Measurements from ENCODE around the gene POTEH.
"Not testable (repeated sequence)": the region's sequence is repeated elsewhere in the genome, so short reads cannot be mapped to it uniquely, and the experiment has no call there.

GRCh38 chr22:15688090-15688489 lies 1.7 kb upstream of the POTEH start:
- TF ChIP-seq CTCF (IDR thresholded peaks at IDR 0.05; ENCODE audit: poor library complexity, severe bottlenecking); EP300 (conservative IDR thresholded peaks at IDR 0.05; ENCODE audit: poor library complexity, severe bottlenecking): not testable (repeated sequence)
- TF ChIP-seq, protein P1, sequence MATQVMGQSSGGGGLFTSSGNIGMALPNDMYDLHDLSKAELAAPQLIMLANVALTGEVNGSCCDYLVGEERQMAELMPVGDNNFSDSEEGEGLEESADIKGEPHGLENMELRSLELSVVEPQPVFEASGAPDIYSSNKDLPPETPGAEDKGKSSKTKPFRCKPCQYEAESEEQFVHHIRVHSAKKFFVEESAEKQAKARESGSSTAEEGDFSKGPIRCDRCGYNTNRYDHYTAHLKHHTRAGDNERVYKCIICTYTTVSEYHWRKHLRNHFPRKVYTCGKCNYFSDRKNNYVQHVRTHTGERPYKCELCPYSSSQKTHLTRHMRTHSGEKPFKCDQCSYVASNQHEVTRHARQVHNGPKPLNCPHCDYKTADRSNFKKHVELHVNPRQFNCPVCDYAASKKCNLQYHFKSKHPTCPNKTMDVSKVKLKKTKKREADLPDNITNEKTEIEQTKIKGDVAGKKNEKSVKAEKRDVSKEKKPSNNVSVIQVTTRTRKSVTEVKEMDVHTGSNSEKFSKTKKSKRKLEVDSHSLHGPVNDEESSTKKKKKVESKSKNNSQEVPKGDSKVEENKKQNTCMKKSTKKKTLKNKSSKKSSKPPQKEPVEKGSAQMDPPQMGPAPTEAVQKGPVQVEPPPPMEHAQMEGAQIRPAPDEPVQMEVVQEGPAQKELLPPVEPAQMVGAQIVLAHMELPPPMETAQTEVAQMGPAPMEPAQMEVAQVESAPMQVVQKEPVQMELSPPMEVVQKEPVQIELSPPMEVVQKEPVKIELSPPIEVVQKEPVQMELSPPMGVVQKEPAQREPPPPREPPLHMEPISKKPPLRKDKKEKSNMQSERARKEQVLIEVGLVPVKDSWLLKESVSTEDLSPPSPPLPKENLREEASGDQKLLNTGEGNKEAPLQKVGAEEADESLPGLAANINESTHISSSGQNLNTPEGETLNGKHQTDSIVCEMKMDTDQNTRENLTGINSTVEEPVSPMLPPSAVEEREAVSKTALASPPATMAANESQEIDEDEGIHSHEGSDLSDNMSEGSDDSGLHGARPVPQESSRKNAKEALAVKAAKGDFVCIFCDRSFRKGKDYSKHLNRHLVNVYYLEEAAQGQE (IDR thresholded peaks at IDR 0.05; ENCODE audit: borderline replicate concordance), result not testable (repeated sequence)

Data from neural cell (in vitro differentiated cells).